Activated CD4-positive, CD25-positive, alpha-beta regulatory T cell treated with anti-CD3 and anti-CD28 coated beads, Interleukin-2, amount 50 U/mL, for 72 hours (primary cell): ENCODE measurements around the gene MOCOS.
"Not testable (repeated sequence)": the region's sequence is repeated elsewhere in the genome, so short reads cannot be mapped to it uniquely, and the experiment has no call there.

Experiments
- DNase-seq: peaks from one replicate; pipeline ENCODE4 v3.0.0; 2021

The MOCOS gene

GRCh38 chr18:36205166-36205565 lies 17.9 kb downstream of the MOCOS start:
- no peak for DNase-seq

GRCh38 chr18:36207303-36207702 lies 20.0 kb downstream of the MOCOS start:
- no peak for DNase-seq

- not testable (repeated sequence) for DNase-seq
Observed at GRCh38 chr18:36207969-36208368, 20.7 kb downstream of the MOCOS start.

- no peak for DNase-seq
Observed at GRCh38 chr18:36211612-36212065, 24.3 kb downstream of the MOCOS start.

GRCh38 chr18:36212301-36213171 lies 25.2 kb downstream of the MOCOS start:
- no peak for DNase-seq

GRCh38 chr18:36214811-36215210 lies 27.5 kb downstream of the MOCOS start:
- DNase-seq, result no peak

GRCh38 chr18:36215577-36215976 lies 28.3 kb downstream of the MOCOS start:
- no peak for DNase-seq

GRCh38 chr18:36217348-36217747 lies 30.1 kb downstream of the MOCOS start:
- DNase-seq, result no peak

- DNase-seq, result no peak
Observed at GRCh38 chr18:36229188-36229587, 41.9 kb downstream of the MOCOS start.

GRCh38 chr18:36240510-36240909 lies 53.2 kb downstream of the MOCOS start:
- DNase-seq, result not testable (repeated sequence)

- no peak for DNase-seq
Observed at GRCh38 chr18:36241831-36242230, 54.5 kb downstream of the MOCOS start.

- DNase-seq, result no peak
Observed at GRCh38 chr18:36247036-36247435, 59.7 kb downstream of the MOCOS start.

GRCh38 chr18:36249392-36249791 lies 62.1 kb downstream of the MOCOS start:
- no peak for DNase-seq

- no peak for DNase-seq
Observed at GRCh38 chr18:36250827-36251226, 63.5 kb downstream of the MOCOS start.

- no peak for DNase-seq
Observed at GRCh38 chr18:36255072-36255698, 67.9 kb downstream of the MOCOS start.

- no peak for DNase-seq
Observed at GRCh38 chr18:36256094-36256493, 68.8 kb downstream of the MOCOS start.

- DNase-seq, result no peak
Observed at GRCh38 chr18:36262971-36263370, 75.7 kb downstream of the MOCOS start.

- no peak for DNase-seq
Observed at GRCh38 chr18:36264283-36264682, 77.0 kb downstream of the MOCOS start.

GRCh38 chr18:36265015-36265414 lies 77.7 kb downstream of the MOCOS start:
- DNase-seq, result no peak

- DNase-seq, result no peak
Observed at GRCh38 chr18:36269157-36269556, 81.9 kb downstream of the MOCOS start.

GRCh38 chr18:36271153-36271552 lies 83.9 kb downstream of the MOCOS start:
- no peak for DNase-seq

GRCh38 chr18:36273347-36273746 lies 86.0 kb downstream of the MOCOS start:
- no peak for DNase-seq

- no peak for DNase-seq
Observed at GRCh38 chr18:36274083-36274715, 86.9 kb downstream of the MOCOS start.

GRCh38 chr18:36275561-36275960 lies 88.3 kb downstream of the MOCOS start:
- DNase-seq, result no peak
